NK-92 (cell line): ENCODE results near the gene SYNGR3.
"Not testable (repeated sequence)": the region's sequence is repeated elsewhere in the genome, so short reads cannot be mapped to it uniquely, and the experiment has no call there.

Experiments used
- DNase-seq: peaks from one replicate; lab custom pipeline; 2025; ENCODE audit not compliant: unreplicated experiment; lab: John Stamatoyannopoulos, UW

SYNGR3 gene

DNA sequence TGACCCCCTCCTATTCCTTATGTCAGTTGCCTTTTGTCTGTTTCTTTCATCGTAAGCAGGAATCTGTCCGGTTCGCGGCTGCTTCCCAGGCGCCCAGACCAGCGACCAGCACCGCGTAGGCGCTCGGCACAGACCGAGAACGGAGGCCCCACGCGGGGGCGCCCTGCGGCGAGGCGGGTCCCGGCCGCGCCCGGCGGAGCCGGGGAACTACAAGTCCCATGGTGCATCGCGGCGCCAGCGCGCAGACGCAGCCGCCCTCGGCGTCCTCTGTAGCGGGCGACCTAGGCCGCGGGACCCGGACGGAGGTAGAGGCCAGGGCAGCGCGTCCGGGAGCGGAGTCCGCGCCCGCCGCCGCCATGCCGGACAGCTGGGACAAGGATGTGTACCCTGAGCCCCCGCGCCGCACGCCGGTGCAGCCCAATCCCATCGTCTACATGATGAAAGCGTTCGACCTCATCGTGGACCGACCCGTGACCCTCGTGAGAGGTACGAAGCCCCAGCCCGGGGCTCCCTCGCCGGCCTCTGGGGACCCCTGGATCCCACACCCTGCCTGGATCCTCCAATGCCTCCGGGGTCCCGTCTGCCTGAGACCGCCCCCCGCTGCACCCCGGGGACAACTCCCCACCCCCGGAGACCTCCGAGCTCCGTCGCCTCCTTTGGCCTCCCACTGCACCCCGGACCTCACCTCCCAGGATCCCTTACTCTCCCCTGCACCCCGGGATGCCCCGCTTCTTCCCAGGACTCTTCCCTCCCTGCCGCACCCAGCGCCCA lies 30.3 kb upstream of the SYNGR3 start, which contains the start of gene NDUFB10:
NDUFB10 (plus strand) TSS at position 270 of the 771 bp plus-strand sequence; CDS start at position 357, 87 bp downstream.
- no peak for DNase-seq

DNA sequence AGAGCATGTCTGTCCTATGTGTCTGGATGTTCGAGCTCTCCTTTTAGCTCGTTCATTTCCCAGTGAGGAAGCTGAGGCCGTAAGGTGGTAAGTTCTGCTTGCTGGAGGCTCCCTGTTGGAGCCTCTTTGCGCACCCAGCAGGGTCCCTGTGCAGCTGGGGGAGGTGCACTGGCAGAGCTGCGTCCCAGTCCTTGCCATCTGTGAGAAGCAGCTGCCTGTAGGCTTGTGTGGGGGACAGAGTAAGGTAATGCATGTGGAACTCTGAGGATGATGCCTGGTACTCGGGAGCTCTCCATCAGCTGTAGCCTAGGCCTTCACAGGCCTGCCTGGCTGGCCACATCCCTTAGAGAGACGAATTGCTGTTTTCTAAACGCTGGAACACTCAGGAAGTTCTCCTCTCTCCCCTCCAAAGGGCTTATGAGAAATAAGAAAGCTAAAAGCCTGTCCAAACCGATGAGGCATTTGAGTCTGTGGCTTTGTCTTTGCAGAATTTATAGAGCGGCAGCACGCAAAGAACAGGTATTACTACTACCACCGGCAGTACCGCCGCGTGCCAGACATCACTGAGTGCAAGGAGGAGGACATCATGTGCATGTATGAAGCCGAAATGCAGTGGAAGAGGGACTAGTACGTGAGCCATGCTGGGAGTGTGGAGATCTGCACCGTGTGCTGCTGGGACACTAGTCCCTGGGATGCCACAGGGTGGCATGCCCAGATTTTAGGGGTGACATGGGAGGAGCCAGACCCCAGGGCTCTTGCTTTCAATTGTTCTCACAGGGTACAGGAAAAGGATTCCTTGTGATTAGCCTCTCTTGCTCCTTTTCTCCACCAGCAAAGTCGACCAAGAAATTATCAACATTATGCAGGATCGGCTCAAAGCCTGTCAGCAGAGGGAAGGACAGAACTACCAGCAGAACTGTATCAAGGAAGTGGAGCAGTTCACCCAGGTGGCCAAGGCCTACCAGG lies 28.8 kb upstream of the SYNGR3 start:
- no peak for DNase-seq

GRCh38 chr16:1961651-1962067 lies 28.1 kb upstream of the SYNGR3 start:
- no peak for DNase-seq

DNA sequence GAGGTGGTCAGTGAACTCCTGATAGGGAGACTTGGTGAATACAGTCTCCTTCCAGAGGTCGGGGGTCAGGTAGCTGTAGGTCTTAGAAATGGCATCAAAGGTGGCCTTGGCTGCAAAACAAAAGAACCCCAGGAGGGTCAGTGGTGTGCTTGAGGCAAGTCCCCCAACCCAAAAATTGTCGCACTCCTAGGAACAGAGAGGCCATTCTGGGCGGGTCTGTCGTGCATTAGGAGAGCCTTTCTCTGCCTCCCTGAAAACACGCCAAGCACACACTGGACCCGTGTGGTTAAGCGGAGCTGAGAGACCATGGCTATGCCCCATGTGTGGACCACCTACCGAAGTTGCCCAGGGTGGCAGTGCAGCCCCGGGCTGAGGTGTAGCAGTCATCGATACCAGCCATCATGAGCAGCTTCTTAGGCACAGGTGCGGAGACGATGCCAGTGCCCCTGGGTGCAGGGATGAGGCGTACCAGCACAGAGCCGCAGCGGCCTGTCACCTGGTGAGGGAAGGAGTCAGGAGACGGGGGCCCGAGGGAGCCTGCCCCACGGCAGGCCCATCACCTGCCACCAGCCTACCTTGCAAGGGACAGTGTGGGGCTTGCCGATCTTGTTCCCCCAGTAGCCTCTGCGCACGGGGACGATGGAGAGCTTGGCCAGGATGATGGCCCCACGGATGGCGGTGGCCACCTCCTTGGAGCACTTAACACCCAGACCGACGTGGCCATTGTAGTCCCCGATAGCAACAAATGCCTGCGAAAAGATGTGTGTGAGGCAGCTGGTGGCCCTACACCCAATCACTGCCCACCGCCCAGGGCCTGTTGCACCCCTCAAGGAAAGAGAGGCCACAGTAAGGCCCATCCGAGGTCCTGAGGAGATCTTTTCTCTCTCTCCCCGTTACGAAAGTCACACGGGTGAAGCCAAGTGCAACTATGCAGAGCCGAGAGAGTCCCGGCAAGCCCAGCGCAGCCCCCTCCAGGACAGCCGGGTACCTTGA lies 27.3 kb upstream of the SYNGR3 start:
- DNase-seq: not testable (repeated sequence)

GRCh38 chr16:1963806-1964505 lies 25.8 kb upstream of the SYNGR3 start:
- no peak for DNase-seq

- DNase-seq: peak; percentile 90
Observed at GRCh38 chr16:1964506-1965395, 25.0 kb upstream of the SYNGR3 start, which contains the start of gene RPS2. TSS of gene RPS2 (minus strand) at chr16:1964826. CDS start at chr16:1964625, 201 bp downstream.

DNA sequence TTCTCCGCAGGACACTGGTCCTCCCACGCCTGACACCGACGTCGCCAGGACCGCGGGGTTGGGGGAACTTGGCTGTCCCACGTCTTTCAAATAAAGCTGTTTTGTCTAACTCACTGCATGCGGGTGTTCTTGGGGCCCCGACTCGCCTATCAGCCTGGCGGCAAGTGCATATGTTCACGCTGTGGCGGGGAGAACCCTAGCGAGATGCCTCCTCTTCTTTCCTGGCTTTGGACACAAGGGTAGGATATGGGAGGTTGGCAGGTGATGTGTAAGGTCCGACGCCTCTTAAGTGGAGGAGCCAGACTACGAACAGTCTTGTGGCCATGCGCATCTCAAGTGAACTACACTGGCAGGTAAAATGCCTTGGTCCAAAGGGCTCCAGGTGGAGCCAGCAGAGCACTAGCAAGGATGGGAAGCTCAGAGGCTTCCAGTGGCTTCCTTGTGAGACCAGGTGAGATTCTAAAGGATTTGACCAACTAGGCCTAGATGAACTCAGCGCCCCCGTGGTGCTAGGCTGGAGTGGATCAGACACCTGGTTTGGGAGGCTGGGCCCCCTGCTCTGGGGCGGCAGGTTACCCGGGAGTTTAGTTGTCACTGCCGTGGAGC lies 24.3 kb upstream of the SYNGR3 start:
- DNase-seq: no peak

GRCh38 chr16:1966460-1966859 lies 23.3 kb upstream of the SYNGR3 start, which contains the start of gene RNF151:
TSS of gene RNF151 (plus strand) at chr16:1966856. CDS start at chr16:1966882, 26 bp downstream.
- no peak for DNase-seq

DNA sequence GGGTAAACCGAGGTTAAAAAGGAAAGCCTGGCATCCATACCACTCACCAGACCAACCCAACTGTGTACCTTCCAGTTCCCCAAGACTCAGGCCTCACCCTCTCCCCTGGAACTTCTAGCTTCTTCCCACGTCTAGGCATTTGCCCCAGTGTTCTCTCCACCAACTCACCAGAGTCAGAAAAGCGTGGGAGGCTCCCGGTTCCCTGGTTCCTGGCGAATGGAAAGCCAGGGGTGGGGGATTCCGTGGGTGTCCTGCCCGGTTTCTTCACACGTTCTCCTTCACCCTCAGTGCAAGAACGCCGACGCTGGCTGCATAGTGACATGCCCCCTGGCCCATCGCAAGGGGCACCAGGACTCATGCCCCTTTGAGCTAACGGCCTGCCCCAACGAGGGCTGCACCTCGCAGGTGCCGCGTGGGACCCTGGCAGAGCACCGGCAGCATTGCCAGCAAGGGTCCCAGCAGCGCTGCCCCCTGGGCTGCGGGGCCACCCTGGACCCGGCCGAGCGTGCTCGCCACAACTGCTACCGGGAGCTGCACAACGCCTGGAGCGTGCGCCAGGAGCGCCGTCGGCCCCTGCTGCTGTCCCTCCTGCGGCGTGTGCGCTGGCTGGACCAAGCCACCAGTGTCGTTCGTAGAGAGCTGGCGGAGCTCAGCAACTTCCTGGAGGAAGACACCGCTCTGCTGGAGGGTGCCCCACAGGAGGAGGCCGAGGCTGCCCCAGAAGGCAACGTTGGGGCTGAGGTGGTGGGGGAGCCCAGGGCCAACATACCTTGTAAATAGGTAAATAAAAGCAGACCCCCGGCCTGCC lies 21.4 kb upstream of the SYNGR3 start:
- DNase-seq: no peak

DNA sequence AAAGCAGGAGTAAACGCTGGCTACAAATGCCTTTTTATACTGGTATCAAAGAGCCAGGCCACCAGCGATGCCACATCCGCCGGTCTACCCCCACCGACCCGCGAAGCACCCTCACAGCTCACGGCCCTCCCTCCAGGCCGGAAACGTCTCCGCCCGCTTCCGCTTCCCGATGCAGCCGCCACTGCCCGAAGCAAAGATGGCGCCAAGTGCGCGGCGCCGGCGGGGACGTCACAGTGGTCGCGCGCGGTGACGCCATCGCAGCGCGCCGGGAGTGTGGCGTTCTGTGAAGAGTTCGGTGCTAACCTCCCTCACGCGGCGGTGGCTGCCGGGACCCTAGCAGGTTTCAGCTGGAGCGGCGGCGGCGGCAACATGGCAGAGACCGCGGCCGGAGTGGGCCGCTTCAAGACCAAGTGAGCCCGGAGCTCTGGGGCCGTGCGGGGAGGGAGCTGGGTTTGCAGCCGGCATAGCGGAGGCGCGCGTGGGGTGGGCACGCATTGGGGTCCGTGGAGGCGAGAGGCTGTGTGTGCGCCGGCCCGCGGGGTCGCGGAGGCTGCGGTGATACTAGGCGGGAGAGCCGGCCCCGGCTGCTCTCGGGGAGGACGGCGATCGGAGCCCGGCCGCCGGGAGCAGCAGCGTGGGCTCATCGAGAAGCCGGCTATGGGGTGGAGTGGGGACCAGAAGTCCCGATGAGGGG lies 17.8 kb upstream of the SYNGR3 start, which contains the start of gene TBL3:
TBL3 (plus strand) TSS at position 258 of the 694 bp plus-strand sequence; CDS start at position 370, 112 bp downstream.
- DNase-seq: peak; percentile 84

GRCh38 chr16:1972490-1972877 lies 17.3 kb upstream of the SYNGR3 start:
- DNase-seq: no peak

DNA sequence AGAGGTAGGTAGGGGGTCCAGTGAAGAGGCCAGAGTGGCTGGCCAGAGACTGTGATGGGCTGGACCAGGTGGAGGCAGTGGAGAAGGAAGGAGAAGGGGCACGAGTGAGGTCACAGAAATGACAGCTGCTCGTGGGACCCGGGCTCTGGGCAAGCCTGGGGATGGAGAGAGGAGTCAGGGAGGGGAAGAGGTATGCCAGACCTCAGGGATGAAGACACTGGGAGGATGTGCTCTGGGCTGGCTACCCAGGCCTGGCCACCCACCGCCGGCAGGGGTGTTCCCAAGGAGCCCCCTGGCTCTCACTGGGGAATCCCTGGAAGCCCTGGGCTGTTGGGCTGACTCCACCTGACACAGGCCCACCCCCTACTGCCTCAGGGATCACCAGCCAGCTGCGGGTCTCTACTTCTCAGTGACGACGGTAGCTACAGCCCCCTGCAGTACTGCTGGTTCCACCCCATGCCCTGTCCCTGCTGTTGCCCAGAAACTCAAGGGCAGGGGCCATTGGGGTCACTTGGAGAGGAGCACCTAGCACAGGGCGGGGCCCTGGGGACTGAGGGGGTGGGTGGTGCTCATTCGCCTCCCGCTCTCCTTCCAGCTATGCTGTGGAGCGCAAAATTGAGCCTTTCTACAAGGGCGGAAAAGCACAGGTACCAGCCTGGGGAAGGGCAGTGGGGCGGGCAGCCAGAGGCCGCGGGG lies 16.2 kb upstream of the SYNGR3 start:
- no peak for DNase-seq

GRCh38 chr16:1974157-1975070 lies 15.4 kb upstream of the SYNGR3 start:
- DNase-seq: no peak

GRCh38 chr16:1975432-1976215 lies 14.1 kb upstream of the SYNGR3 start:
- DNase-seq: no peak

DNA sequence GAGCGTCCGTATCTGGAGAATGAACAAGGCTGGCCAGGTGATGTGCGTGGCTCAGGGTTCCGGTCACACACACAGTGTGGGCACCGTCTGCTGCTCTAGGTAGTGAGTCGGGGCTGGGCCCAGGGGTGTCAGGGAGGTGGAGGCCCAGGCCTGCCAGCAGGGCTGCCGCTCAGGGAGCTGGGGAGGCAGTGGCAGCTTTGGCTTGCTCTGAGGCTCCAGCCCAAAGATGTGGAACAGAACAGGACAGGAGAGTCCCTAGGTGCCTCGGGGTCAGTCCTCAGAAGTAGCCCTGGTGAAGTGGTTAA lies 13.6 kb upstream of the SYNGR3 start:
- DNase-seq: no peak
